NCI-H2196 (cell line): ENCODE data around the gene TSPAN17.

Experiments
- DNase-seq: peaks from one replicate; lab custom pipeline; 2025; ENCODE audit not compliant: unreplicated experiment; lab: John Stamatoyannopoulos, UW

Gene TSPAN17

DNA sequence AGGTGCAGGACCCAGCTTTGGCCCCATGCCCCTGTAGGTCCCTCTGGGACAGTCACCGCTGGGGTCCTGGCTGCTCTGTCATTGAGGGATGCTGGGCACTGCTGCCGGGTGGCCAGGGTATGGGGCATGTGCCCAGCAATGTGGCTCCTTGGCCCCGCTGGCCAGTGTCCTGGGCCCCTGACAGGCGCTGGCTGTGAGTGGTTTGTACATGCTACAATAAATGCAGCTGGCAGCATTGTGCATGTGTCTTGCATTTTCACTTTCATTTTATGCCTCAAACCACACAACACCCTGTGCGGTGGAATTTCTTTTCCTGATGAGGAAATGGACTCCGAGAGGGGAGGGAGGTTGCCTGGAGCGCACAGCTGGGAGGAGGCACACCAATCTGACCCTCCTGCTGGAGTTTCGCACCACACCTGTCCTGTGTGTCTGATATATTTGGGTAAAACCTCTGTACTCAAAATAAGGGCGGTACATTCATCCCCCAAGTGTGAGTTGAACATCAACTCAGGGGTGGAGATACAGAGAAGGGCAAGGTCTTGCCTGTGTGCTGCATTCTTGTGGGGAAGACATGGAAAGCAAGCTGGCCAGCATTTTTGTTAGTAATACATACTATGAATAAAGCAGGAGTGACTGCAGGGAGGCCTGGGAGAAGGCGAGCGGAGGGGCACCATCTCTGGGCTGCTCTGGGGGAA lies 11.7 kb downstream of the TSPAN17 start:
- peak; percentile 32 for DNase-seq

DNA sequence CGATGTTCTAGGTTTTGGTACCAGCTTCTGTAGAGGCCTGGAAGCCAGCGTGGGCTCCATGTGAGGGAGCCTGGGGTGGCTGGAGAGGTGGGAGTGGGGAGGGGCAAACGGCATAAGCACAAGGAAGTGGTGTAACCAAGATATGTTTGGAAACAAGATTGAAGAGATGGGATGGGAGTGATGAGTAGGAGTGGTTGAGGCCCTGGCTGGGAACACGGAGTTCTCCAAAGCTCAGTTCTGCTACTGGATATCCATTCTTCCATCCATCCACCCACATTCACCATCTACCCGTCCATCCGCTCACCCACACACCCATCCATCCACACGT lies 12.2 kb downstream of the TSPAN17 start:
- DNase-seq, result no peak

DNA sequence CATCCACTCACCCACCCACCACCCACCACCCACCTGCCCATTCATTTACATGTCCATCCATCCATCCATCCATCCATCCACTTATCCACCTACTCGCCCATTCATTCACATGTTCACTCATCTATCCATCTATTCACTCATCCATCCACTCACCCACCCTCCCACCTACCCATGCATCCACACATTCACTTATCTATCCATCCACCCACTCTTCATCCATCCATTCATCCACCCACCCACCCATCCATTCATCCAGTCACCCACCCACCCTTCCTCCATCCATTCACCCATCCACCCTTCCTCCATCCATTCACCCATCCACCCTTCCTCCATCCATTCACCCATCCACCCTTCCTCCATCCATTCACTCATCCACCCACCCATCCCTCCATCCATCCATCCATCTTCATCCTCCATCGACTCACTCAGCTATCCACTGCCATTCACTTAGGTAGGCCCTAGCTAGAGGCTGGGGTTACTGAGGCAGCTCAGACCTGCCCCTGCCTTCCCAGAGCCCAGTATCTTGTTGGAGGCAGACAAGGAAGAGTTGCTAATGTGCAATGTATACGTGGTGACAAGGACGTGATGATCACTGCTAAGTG lies 12.7 kb downstream of the TSPAN17 start:
- DNase-seq, result no peak

DNA sequence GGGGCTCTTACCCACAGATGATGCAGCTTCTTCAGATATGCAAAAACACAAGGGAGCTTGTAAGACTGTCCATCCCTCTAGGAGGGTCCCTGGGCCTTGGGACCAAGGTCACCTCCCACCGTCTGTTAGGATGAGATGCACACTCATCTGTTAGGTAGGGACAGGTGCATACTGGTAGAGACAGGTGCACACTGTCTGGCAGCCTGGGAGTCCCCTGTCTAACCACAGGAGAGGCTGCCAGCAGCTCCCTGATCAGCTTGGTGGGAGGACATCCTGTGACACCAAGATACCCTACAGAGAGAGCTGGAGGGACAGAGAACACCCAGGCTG lies 13.2 kb downstream of the TSPAN17 start:
- no peak for DNase-seq

DNA sequence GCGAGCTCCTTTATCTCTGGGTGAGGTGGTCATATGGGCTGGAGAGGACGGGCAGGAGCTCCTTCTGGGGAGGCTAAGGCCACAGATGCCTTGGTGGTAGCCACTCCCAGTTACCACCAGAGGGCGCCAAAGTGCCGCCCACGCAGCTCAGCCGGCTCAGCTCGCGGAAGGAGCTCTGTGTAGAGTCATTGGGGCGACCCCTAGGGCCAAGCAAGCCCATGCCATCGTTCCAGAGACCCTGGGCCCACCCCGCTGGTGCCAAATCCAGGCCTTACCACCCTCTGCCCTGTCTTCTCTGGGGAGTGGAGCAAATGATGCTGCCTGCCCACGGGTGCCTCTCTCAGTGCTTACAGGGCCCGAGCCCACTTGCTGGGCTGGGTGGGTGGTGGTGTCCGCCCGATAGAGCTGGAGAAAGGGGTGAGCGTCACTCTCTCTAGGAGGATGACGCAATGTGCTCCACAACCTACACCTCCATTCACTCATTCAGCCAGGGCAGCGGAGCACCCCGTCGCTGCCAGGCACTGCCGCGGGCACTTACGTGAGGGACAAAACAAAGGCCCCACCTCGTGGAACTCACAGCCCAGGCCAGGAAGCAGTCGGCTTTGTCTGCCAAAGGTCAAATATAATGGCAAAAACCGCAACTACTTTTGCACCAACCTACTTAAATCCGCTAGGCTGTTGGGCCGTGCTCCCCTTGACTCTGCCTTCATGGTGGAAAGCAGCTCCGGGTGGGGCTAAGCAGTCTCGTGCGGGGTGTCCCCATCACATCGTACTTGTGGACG lies 13.8 kb downstream of the TSPAN17 start:
- DNase-seq, result peak; percentile 80

DNA sequence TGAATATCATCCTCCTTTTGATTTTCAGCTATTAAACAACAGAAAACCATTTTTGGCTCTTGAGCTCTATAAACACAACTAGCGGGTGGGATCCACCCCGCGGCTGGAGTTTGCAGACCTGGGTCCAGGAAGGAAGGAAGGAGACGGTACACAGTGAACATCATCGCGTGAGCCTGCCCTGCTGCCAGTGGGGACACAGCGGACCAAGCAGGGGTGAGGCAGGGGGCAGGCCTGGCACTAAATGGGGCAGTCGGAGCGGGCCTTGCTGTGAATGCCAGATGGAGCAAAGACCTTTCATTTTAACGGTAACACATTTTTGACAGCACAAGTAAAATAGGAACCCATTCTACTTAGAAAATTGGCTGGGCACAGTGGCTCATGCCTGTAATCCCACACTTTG lies 14.4 kb downstream of the TSPAN17 start:
- DNase-seq, result no peak

DNA sequence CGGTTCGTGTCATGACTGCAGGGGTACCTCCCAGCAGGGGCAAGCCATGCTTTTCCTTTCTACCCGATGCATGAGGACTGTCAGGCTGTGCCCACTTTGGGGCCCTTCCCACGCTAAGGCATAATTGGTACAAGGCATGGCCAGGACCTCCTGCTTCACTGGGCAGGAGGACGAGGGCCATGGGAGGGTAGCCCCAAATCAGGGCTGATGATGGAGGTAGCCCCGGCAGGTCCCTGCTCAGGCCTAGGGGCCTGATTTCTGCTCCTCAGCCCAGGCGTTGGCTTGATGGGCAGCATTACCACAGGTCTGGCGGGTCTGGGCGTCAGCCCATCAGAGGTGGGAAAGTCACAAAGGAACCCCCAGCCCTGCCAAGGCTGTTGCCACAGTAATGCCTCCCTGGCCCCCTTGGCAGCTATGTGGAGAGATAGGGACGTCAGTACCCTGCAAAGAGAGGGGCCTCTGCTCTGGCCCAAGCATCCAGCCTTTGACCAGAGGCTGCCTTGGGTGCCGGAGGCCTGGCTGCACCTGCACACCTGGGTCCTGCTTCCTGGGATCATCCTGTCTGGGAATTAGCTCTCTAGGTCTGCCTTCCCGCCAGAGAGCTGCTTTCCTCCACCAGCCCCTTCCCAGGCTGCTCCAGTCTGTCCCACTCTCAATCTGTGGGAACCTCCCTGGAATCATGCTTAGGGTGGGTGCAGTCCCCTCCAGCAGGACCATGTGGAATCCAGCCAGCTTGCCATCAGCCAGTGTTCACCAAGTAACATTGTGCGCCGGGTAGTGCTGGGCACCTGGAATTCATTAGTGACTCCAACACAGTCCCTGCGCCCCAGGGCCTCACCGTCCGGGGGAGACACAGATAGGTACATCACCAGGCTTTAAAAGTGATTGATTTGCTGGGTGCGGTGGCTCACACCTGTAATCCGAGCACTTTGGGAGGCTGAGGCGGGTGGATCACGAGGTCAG lies 15.4 kb downstream of the TSPAN17 start:
- no peak for DNase-seq

DNA sequence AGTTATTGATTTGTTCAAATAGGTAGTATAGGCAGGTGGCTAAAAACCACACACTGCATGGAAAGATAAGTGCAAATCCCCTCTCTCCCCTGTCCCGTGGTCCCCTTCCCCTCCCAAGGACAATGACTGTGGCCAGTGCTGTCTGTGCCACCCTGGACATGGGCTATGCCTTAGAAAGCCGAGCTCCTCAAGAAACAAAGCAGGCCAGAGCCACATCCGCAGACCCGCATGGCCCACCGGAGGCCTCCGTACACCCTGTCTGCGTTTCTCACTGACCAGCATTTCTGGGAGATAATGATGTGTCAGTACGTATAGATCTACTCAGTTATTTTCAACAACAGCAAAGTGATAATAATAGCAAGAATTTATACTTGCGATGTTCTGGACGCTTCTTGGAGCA lies 16.3 kb downstream of the TSPAN17 start:
- DNase-seq, result no peak

DNA sequence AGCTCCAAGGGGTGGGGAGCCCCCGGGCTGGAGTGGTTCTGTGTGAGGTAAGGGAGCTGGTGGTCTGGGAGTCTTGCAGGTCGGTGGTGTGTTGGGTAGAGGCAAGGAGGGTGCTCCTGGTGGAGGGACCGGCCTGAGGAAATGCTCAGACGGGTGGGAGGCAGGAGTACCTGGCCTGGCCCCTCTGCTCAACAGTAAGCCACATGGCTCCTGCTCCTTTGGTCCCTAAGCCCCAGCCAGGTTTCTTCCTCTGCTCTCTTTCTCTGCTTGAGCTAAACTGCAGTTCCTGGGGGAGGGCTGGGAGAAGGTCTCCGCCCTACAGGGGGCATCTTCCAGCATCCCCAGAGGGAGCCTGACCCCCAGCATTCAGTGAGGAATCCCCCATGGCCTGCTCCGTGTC lies 17.2 kb downstream of the TSPAN17 start:
- DNase-seq, result no peak

DNA sequence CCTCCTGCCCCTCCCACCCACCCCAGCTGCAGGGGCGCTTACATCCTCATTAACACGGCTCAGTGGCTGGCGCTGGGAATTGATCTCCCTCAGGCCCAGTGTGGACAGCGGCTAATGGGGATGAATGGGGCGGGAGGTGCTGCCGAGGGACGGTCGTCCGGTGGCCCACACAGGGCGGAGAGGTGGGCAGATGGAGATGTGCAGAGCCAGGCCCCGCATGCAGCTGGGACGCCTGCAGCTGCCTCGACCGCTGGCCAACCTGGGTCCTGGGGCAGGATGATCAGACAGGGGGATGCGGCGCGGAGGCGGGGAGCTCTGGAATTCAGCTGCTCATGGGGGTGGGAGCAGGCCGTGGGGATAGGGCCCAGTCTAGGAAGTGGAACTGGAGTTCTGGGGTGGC lies 17.6 kb downstream of the TSPAN17 start:
- no peak for DNase-seq

DNA sequence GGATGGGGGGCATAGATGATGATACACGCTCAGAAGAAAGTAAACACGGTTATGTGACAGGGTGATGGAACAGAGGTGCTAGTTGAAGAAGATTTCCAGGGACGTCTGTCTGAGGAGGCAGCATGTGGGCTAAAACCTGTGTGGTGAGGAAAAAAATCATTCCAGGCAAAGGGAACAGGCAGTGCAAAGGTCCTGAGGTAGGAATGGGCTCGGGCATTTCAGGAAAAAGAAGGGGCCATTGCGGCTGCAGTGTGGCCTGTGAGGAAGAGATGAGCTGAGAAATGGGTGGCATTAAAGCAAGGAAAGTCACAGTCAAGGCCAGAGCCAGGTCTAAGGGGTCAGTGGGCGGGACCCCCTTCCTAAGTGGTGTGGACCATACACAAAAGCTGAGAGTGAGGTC lies 18.2 kb downstream of the TSPAN17 start:
- no peak for DNase-seq

DNA sequence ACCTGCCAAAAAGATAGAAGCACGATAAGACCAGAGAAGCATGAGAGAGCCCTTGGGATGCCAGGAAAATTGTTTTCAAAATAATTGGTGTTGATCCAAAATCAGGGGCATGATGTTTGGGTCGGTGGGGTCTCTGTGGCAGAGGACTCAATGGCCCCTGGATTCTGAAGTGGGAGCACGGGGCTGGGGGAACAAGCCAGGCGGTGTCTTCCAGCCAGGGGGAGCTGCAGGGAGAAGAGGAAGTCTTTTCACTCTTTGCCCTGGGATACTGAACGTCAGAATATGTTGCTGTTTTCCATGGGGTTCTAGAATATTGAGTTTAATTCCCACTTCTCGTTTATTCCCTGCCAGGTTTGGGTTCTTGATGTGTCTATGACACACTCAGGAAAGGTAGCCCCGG lies 20.4 kb downstream of the TSPAN17 start:
- DNase-seq, result no peak

DNA sequence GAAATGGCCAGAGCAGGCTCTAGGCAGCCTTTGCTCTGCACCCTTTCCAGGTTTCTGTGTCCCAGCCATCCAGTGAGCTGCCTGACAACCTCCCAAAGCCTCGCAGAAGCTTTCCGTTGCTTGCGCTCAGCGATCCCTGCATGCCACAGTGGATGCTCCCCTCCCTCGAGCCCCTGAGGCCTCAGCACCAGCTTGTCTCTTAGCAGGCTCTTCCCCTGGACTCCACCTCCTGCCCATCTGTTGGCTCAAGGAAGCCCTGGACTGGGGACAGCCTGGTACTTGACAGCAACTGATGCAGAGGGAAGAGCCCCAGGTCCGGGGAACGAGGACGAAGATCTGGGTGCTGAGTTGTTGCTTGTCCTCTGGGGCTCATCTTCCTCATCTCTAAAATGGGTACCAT lies 23.2 kb downstream of the TSPAN17 start:
- no peak for DNase-seq

DNA sequence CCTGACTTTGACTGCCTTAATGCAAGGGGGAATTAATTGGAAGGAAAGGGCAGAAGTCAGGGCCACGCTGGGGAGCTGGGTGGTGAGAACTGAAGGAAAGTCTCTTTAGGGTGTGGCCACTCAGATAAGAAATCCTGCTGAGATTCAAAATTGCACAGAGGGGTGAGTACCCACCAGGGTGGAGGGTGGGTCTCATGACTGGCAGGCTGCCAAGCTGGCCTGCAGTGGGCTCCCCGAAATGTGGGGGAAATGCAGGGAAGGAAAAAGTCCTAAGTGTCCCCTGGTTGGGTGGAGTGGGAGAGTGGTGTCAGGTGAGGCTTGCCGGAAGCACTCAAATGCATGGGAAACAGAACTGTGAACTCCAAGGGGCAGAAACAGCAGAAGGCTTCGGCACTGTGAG lies 24.1 kb downstream of the TSPAN17 start:
- DNase-seq, result no peak

DNA sequence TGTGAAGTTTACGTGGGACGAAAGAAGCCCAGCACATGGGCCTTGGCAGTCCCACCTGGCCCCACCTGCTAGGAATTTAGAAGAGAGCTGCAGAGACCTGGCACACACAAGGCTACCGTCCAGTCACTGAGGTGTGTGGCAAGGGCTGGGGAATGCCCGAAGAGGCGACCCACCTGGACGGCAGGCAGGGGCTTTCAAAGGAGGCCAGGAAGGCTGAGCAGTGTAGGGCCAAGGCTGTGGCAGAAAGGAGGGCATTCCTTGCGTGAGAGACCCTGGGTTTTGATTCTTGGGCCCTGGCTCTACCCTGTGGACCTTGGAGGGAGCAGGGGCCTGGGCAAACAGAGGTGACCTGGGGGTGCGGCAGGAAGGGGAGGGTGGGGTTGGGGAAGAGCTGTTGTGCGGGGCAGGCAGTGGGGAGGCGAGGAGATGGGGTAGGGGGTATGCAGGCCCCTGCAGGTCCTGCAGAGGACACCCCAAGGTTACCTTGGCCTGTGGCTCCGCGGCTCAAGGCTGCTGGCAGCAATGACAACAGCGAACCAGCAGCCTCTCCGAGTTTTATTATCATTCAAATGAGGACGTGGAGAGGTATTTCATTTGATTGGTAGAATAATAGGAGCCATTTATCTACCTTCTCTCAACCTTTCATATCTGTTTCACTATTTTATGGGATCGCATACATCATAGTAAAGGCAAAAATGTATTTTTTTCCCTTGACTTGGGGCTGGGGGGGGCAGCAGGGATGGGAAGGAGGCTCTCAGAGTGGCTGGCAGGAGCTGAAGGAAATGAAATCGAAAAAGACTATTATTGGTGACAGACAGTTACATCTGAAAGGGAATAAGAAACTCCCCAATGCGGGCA lies 24.8 kb downstream of the TSPAN17 start:
- DNase-seq, result no peak

DNA sequence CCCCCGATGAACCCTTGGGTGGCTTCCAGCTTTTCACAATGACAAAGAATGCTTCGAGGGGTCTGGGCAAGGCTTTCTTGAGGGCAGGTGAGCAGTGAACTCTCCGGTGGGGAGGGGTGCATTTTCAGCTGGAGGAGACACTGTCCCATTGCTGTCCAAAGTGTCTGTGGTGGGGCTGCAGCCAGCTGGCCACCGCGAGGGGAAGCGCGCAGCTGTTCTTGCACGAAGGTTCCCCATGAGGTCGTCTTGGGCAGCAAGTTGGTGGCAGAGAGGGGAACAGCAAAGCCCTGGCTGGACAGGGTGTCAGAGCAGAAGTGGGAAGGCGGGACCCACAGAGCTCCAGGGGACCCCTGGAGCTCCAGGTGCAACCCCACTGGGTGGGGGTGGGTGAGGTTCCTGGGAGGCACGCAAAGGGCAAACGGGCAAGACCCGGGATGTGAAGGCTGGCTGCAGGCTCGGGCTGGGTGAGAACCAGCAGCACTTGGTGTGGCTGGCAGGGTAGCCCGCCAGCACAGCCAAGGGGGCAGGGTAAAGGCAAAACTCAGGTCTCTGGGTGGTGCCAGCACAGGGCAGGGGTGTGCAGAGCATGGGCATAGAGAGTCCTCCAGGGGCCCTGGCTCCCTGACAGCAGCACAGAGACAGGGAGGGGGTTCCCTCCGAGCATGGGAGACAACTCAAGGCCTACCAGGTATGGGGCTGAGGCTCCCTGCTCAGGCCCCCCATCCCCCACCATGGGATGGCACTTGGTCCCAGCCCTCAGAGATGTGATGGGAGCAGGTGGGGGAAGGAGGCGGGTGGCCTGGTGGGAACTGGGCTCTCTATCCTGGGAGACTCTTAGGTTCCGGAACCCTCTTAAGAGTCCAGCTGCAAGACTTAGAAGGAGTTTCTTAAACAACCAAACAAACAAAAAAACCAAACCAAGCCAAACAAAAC lies 26.6 kb downstream of the TSPAN17 start:
- DNase-seq, result no peak

DNA sequence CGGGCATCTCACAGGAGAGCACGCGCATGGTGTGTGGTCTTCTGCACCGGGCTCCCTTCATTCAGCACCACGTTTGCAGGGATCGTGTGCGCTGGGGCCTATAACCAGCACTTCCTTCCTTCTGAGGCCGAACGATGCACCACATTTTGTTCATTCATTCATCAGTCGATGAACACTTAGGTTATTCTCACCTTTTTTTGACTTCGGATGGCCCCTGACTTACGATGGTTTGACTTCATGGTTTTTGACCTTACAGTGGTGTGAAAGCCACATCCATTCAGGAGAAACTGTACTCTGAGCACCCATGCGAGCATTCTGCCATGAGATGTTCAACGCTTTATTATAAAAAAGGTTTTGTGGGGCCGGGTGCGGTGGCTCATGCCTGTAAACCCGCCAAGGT lies 27.5 kb downstream of the TSPAN17 start:
- no peak for DNase-seq

DNA sequence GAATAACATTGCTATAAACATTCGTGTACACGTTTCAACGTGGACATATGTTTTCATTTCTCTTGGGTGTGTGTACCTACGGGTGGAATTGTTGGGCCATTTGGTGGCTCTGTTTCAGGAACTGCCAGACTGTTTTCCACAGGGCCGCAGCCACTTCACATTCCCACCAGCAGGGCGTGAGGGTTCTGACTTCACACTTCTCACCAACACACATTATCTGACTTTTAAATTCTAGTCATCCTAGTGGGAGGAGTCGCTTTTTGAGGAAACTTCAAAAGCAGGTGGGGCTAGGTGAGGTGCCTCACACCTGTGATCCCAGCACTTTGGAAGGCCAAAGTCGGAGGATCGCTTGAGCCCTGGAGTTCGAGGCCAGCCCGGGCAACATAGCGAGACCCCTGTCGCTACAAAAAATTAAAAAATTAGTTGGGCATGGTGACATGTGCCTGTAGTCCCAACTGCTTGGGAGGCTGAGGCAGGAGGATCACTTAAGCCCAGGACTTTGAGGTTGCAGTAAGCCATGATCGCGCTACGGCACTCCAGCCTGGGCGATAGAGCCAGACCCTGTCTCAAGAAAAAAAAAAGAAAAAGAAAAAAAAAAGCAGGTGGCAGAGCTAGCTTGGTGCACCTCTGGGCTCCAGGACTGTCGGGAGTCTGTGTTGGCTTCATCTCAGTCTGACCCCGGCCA lies 28.5 kb downstream of the TSPAN17 start:
- DNase-seq, result peak; percentile 15

DNA sequence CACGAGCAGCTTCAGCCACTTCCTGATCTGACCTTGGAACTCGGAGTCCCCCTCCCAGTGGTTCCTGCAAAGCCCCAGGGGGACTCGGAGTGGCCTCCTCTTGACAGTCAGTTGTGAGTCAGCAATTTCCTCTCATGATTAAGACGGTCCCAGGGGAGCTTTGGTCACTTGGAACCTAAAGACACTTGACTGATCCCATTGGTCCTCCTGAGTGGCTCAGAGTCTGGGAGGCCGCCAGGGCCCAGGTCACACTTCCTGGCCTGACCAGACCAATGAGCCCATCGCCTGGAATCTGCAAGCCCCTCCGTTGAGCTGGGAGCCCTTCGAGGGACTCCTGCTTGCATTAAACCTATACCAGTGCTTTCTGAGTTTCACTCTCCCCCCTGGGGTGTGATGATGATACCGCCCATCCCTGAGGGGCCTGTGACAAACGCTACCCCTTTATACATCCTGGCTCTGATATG lies 29.1 kb downstream of the TSPAN17 start:
- DNase-seq, result no peak
